IPS-NIHi7 (cell line): Measurements from ENCODE around the gene ANKZF1.

Experiments used
- DNase-seq: peaks from one replicate; pipeline ENCODE4 v3.0.0; 2012; ENCODE audit warnings: mixed read lengths; ENCODE audit errors: extremely low spot score

The ANKZF1 gene

GRCh38 chr2:219207134-219207883 lies 22.3 kb upstream of the ANKZF1 start:
- peak; percentile 19 for DNase-seq

GRCh38 chr2:219207884-219208740 lies 21.5 kb upstream of the ANKZF1 start:
- DNase-seq: no peak

GRCh38 chr2:219209236-219210195 lies 20.1 kb upstream of the ANKZF1 start:
- DNase-seq: no peak

- no peak for DNase-seq
Measured at GRCh38 chr2:219210196-219210885, 19.3 kb upstream of the ANKZF1 start.

GRCh38 chr2:219210886-219211362 lies 18.7 kb upstream of the ANKZF1 start:
- no peak for DNase-seq

GRCh38 chr2:219213026-219213415 lies 16.6 kb upstream of the ANKZF1 start:
- no peak for DNase-seq

GRCh38 chr2:219213486-219214071 lies 16.0 kb upstream of the ANKZF1 start:
- DNase-seq: no peak

GRCh38 chr2:219214141-219214540 lies 15.5 kb upstream of the ANKZF1 start:
- DNase-seq: no peak

GRCh38 chr2:219214786-219215185 lies 14.8 kb upstream of the ANKZF1 start:
- no peak for DNase-seq

GRCh38 chr2:219215871-219216534 lies 13.6 kb upstream of the ANKZF1 start:
- no peak for DNase-seq

- DNase-seq: no peak
Measured at GRCh38 chr2:219216535-219216915, 13.1 kb upstream of the ANKZF1 start.

GRCh38 chr2:219218217-219218731 lies 11.3 kb upstream of the ANKZF1 start:
- DNase-seq: peak; percentile 77

- peak; percentile 93 for DNase-seq
Measured at GRCh38 chr2:219218732-219219701, 10.6 kb upstream of the ANKZF1 start, which contains the start of gene ABCB6. ABCB6 (minus strand) TSS chr2:219218958; CDS start chr2:219218673, 285 bp downstream.

- no peak for DNase-seq
Measured at GRCh38 chr2:219219784-219220532, 9.6 kb upstream of the ANKZF1 start.

- no peak for DNase-seq
Measured at GRCh38 chr2:219220652-219221402, 8.8 kb upstream of the ANKZF1 start.

GRCh38 chr2:219221957-219222518 lies 7.6 kb upstream of the ANKZF1 start:
- DNase-seq: no peak
